H1 (cell line): ENCODE data around the gene SLFN13. TPM values are rescaled to one million over a fixed set of nuclear protein-coding genes. Genes with fewer than 3 reads are reported as not detected.
A peak's percentile ranks its signal among the peaks of the same experiment; 100 is the strongest.

ENCODE experiments used
- CHD7 ChIP-seq: fragments of 300-600 bp; sonication (generic); IDR thresholded peaks from 2 replicates; pipeline ENCODE4 v1.7.1; 2012; ENCODE audit warnings: low read length, moderate library complexity, mild to moderate bottlenecking, inconsistent platforms; ENCODE audit not compliant: insufficient replicate concordance
- CTBP2 ChIP-seq: IDR thresholded peaks from 2 replicates; pipeline ENCODE4 v1.7.0; 2011; ENCODE audit warnings: borderline replicate concordance, mild to moderate bottlenecking, moderate library complexity, mixed read lengths, low read length; ENCODE audit not compliant: insufficient read depth, insufficient read length
- KDM4A ChIP-seq: IDR thresholded peaks from one replicate; pipeline ENCODE4 v1.7.1; 2012; ENCODE audit warnings: low read depth, mild to moderate bottlenecking, moderate library complexity, low read length, inconsistent platforms; ENCODE audit not compliant: severe bottlenecking
- POU5F1 ChIP-seq: IDR thresholded peaks from 2 replicates; pipeline ENCODE4 v1.6.1; 2011; ENCODE audit warnings: low read depth, mild to moderate bottlenecking, low read length, moderate library complexity
- RBBP5 ChIP-seq: IDR thresholded peaks from 2 replicates; pipeline ENCODE4 v1.7.1; 2012; ENCODE audit warnings: low read depth, mild to moderate bottlenecking, inconsistent platforms, low read length, moderate library complexity, borderline replicate concordance
- polyA plus RNA-seq, 7 experiments: library from polyadenylated mRNA; depleted of rRNA in 3 of 7; stranded (reverse) in 5 of 7; unstranded in 2 of 7; fragments of >200 nt in 5 of 7; fragments of 200-250 nt in 2 of 7; gene quantifications; 1 replicate in 5 of 7; 2 replicates in 1 of 7; 4 replicates in 1 of 7; pipeline versions ENCODE4 v1.2.1 to v1.2.3, GENCODE V29; 2011 to 2013; ENCODE audit warnings: missing spikeins in 2 of 7, mixed read lengths in 2 of 7
- total RNA-seq: library from RNA; stranded (reverse); fragmentation: NEBNext Ultra II Directional; extraction: Animal tissue kit (Norgen Biotek cat#: 25700); gene quantifications from 2 replicates; pipeline ENCODE4 v1.2.1, GENCODE V29; 2021

Gene SLFN13
- total and polyA plus RNA-seq, 2 of the 8 experiments (the other 6 are each of a cell fraction or from before 2014, with no cell fraction given) = 15.7 to 27.5 TPM

- no peak for TF ChIP-seq CHD7
- TF ChIP-seq KDM4A = peak; percentile 26
- peak; percentile 51; the same call in 1 of the 2 replicates for TF ChIP-seq RBBP5
- peak; percentile 97 for TF ChIP-seq CTBP2
- no peak for TF ChIP-seq POU5F1
These were observed 48.1 kb upstream of the SLFN13 start (continued) for GRCh38 chr17:35496451-35497290.
